Ishikawa (cell line): ENCODE data around the gene SH3RF3.

ENCODE experiments used
- CEBPB ChIP-seq: IDR thresholded peaks from 2 replicates; pipeline ENCODE4 v1.6.1; 2012
- EP300 ChIP-seq: IDR thresholded peaks from 2 replicates; pipeline ENCODE4 v1.6.1; 2012; ENCODE audit warnings: borderline replicate concordance
- MAX ChIP-seq: IDR thresholded peaks from 2 replicates; pipeline ENCODE4 v1.6.1; 2012
- NFIC ChIP-seq: IDR thresholded peaks from 2 replicates; pipeline ENCODE4 v1.6.1; 2012
- RAD21 ChIP-seq: IDR thresholded peaks from 2 replicates; pipeline ENCODE4 v1.6.1; 2012; ENCODE audit warnings: low read depth
- REST ChIP-seq: IDR thresholded peaks from 2 replicates; pipeline ENCODE4 v1.6.1; 2012; ENCODE audit warnings: low read depth, mild to moderate bottlenecking
- TAF1 ChIP-seq: IDR thresholded peaks from 2 replicates; pipeline ENCODE4 v1.6.1; 2012; ENCODE audit warnings: low read depth, mild to moderate bottlenecking
- USF1 ChIP-seq: IDR thresholded peaks from 2 replicates; pipeline ENCODE4 v1.6.1; 2012
- YY1 ChIP-seq: IDR thresholded peaks from 2 replicates; pipeline ENCODE4 v1.6.1; 2012; ENCODE audit warnings: low read depth

GRCh38 chr2:109129921-109130722 lies 1.1 kb downstream of the SH3RF3 start:
- TF ChIP-seq USF1 (no peak), YY1 (no peak), EP300 (no peak), RAD21 (no peak), MAX (no peak), REST (no peak), TAF1 (no peak), NFIC (no peak), CEBPB (no peak)
